SK-N-SH treated with all-trans-retinoic acid at 6 μM for 48 hours (cell line): Measurements from ENCODE around the gene CPZ.

Source experiments
- ATAC-seq: fragments of 200-7000 bp; cut with Tn5 transposase; 3 replicates; pipeline ENCODE4 v1.9.1; 2020; ENCODE audit warnings: mild to moderate bottlenecking, moderate library complexity
- BACH2 ChIP-seq: fragments of 250-450 bp; sonication (Bioruptor Pico); IDR thresholded peaks from 2 replicates; pipeline ENCODE4 v1.9.0; 2021; ENCODE audit warnings: mild to moderate bottlenecking, borderline replicate concordance
- CSDC2 ChIP-seq: fragments of 250-450 bp; sonication (Bioruptor Pico); IDR thresholded peaks from 2 replicates; pipeline ENCODE4 v1.5.0; 2020; ENCODE audit warnings: mild to moderate bottlenecking, moderate library complexity
- ESRRG ChIP-seq: fragments of 250-450 bp; sonication (Bioruptor Pico); IDR thresholded peaks from 2 replicates; pipeline ENCODE4 v1.6.1; 2021; ENCODE audit warnings: mild to moderate bottlenecking
- OSR1 ChIP-seq: fragments of 250-450 bp; sonication (Bioruptor Pico); IDR thresholded peaks from 2 replicates; pipeline ENCODE4 v1.8.0; 2022; ENCODE audit warnings: moderate library complexity, mild to moderate bottlenecking, inconsistent platforms
- RARB ChIP-seq: fragments of 250-450 bp; sonication (Bioruptor Pico); IDR thresholded peaks from 2 replicates; pipeline ENCODE4 v1.8.0; 2021; ENCODE audit warnings: mild to moderate bottlenecking, moderate library complexity
- TOX ChIP-seq: fragments of 250-450 bp; sonication (Bioruptor Pico); IDR thresholded peaks from 2 replicates; pipeline ENCODE4 v1.8.0; 2021; ENCODE audit warnings: mild to moderate bottlenecking, moderate library complexity, borderline replicate concordance
- ZC3H10 ChIP-seq: fragments of 250-450 bp; sonication (Bioruptor Pico); IDR thresholded peaks from 2 replicates; pipeline ENCODE4 v1.5.1; 2021; ENCODE audit warnings: mild to moderate bottlenecking, moderate library complexity
- ZFP3 ChIP-seq: fragments of 250-450 bp; sonication (Bioruptor Pico); IDR thresholded peaks from 2 replicates; pipeline ENCODE4 v1.5.0; 2020; ENCODE audit warnings: mild to moderate bottlenecking, moderate library complexity
- ZFP30 ChIP-seq: fragments of 450-650 bp; formaldehyde crosslinking; IDR thresholded peaks from 2 replicates; pipeline ENCODE4 v1.5.0; 2022; ENCODE audit warnings: mild to moderate bottlenecking, moderate library complexity
- ZNF565 ChIP-seq: fragments of 450-650 bp; formaldehyde crosslinking; conservative IDR thresholded peaks from 2 replicates; pipeline ENCODE4 v1.5.0; 2020; ENCODE audit warnings: low read depth, mild to moderate bottlenecking, moderate library complexity
- ZNF8 ChIP-seq: fragments of 450-650 bp; formaldehyde crosslinking; IDR thresholded peaks from 2 replicates; pipeline ENCODE4 v1.5.0; 2020; ENCODE audit warnings: mild to moderate bottlenecking, moderate library complexity
- TF ChIP-seq, protein P1 (sequence below): fragments of 250-450 bp; sonication (Bioruptor Pico); IDR thresholded peaks from 2 replicates; pipeline ENCODE4 v1.8.0; 2021; ENCODE audit warnings: low read depth, mild to moderate bottlenecking, moderate library complexity, borderline replicate concordance
- TF ChIP-seq, protein P2 (sequence below): fragments of 250-450 bp; sonication (Bioruptor Pico); IDR thresholded peaks from 2 replicates; pipeline ENCODE4 v1.5.0; 2020; ENCODE audit warnings: mild to moderate bottlenecking, moderate library complexity
- TF ChIP-seq, protein P3 (sequence below): fragments of 250-450 bp; sonication (Bioruptor Pico); IDR thresholded peaks from 2 replicates; pipeline ENCODE4 v1.5.1; 2020; ENCODE audit warnings: low read depth, mild to moderate bottlenecking, moderate library complexity
- TF ChIP-seq, protein P4 (sequence below): fragments of 250-450 bp; sonication (Bioruptor Pico); IDR thresholded peaks from 2 replicates; pipeline ENCODE4 v1.8.0; 2020; ENCODE audit warnings: mild to moderate bottlenecking, moderate library complexity, borderline replicate concordance

CPZ gene

GRCh38 chr4:8598391-8599090 is 6.0 kb downstream of the CPZ start:
- TF ChIP-seq BACH2 (CRISPR knock-in tag) = no peak
- TF ChIP-seq, protein P1, sequence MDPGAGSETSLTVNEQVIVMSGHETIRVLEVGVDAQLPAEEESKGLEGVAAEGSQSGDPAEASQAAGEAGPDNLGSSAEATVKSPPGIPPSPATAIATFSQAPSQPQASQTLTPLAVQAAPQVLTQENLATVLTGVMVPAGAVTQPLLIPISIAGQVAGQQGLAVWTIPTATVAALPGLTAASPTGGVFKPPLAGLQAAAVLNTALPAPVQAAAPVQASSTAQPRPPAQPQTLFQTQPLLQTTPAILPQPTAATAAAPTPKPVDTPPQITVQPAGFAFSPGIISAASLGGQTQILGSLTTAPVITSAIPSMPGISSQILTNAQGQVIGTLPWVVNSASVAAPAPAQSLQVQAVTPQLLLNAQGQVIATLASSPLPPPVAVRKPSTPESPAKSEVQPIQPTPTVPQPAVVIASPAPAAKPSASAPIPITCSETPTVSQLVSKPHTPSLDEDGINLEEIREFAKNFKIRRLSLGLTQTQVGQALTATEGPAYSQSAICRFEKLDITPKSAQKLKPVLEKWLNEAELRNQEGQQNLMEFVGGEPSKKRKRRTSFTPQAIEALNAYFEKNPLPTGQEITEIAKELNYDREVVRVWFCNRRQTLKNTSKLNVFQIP (CRISPR knock-in tag) = no peak
- TF ChIP-seq, protein P2, sequence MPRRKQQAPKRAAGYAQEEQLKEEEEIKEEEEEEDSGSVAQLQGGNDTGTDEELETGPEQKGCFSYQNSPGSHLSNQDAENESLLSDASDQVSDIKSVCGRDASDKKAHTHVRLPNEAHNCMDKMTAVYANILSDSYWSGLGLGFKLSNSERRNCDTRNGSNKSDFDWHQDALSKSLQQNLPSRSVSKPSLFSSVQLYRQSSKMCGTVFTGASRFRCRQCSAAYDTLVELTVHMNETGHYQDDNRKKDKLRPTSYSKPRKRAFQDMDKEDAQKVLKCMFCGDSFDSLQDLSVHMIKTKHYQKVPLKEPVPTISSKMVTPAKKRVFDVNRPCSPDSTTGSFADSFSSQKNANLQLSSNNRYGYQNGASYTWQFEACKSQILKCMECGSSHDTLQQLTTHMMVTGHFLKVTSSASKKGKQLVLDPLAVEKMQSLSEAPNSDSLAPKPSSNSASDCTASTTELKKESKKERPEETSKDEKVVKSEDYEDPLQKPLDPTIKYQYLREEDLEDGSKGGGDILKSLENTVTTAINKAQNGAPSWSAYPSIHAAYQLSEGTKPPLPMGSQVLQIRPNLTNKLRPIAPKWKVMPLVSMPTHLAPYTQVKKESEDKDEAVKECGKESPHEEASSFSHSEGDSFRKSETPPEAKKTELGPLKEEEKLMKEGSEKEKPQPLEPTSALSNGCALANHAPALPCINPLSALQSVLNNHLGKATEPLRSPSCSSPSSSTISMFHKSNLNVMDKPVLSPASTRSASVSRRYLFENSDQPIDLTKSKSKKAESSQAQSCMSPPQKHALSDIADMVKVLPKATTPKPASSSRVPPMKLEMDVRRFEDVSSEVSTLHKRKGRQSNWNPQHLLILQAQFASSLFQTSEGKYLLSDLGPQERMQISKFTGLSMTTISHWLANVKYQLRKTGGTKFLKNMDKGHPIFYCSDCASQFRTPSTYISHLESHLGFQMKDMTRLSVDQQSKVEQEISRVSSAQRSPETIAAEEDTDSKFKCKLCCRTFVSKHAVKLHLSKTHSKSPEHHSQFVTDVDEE (CRISPR knock-in tag) = no peak
- TF ChIP-seq ZNF8 (CRISPR knock-in tag) = no peak
- TF ChIP-seq ZNF565 (CRISPR knock-in tag) = no peak
- TF ChIP-seq OSR1 (CRISPR knock-in tag) = no peak
- TF ChIP-seq, protein P3, sequence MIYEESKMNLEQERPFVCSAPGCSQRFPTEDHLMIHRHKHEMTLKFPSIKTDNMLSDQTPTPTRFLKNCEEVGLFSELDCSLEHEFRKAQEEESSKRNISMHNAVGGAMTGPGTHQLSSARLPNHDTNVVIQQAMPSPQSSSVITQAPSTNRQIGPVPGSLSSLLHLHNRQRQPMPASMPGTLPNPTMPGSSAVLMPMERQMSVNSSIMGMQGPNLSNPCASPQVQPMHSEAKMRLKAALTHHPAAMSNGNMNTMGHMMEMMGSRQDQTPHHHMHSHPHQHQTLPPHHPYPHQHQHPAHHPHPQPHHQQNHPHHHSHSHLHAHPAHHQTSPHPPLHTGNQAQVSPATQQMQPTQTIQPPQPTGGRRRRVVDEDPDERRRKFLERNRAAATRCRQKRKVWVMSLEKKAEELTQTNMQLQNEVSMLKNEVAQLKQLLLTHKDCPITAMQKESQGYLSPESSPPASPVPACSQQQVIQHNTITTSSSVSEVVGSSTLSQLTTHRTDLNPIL (CRISPR knock-in tag) = no peak
- ATAC-seq = no peak

DNA sequence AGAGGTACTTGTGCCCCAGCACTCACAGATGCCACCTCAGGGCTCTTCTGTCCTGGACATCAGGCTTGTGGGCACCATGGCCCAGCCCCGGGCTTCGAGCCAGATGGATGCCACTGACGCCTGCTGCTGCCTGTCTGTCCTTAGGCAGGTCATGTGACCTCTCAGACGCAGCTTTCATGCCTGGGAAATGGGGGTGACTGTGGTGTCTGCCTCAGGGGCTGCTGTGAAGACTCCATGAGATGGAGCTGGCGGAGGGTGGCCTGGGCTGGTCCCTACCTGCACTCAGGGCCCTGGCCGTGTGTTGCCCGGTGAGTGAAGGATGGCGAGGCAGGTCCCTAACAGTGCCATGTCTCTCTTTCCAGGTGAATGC is 6.5 kb downstream of the CPZ start:
- TF ChIP-seq, protein P3 (CRISPR knock-in tag) = no peak
- TF ChIP-seq ESRRG (CRISPR knock-in tag) (no peak), ZC3H10 (CRISPR knock-in tag) (no peak), TOX (CRISPR knock-in tag) (no peak), ZFP30 (no peak), CSDC2 (CRISPR knock-in tag) (no peak), ZNF8 (CRISPR knock-in tag) (no peak), RARB (no peak)
- TF ChIP-seq, protein P2 (CRISPR knock-in tag) = no peak
- TF ChIP-seq, protein P1 (CRISPR knock-in tag) = no peak
- no peak for ATAC-seq

- ATAC-seq = no peak; the same call in 2 of the 3 replicates
- TF ChIP-seq, protein P4, sequence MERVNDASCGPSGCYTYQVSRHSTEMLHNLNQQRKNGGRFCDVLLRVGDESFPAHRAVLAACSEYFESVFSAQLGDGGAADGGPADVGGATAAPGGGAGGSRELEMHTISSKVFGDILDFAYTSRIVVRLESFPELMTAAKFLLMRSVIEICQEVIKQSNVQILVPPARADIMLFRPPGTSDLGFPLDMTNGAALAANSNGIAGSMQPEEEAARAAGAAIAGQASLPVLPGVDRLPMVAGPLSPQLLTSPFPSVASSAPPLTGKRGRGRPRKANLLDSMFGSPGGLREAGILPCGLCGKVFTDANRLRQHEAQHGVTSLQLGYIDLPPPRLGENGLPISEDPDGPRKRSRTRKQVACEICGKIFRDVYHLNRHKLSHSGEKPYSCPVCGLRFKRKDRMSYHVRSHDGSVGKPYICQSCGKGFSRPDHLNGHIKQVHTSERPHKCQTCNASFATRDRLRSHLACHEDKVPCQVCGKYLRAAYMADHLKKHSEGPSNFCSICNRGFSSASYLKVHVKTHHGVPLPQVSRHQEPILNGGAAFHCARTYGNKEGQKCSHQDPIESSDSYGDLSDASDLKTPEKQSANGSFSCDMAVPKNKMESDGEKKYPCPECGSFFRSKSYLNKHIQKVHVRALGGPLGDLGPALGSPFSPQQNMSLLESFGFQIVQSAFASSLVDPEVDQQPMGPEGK = no peak
- TF ChIP-seq ZC3H10 (CRISPR knock-in tag) = no peak
- TF ChIP-seq ZFP3 = no peak
- no peak for TF ChIP-seq BACH2 (CRISPR knock-in tag)
- TF ChIP-seq, all 23 proteins: peak for 0
Measured at GRCh38 chr4:8599657-8600056, 7.1 kb downstream of the CPZ start.
